GM23338 (cell line): ENCODE measurements around the gene CTNNA3. TPM values are rescaled to one million over a fixed set of nuclear protein-coding genes. Genes with fewer than 3 reads are reported as not detected.

Experiments
- ATAC-seq: fragments of 200-7000 bp; cut with Tn5 transposase; 3 replicates; pipeline ENCODE4 v1.9.1; 2020
- DNase-seq: peaks from one replicate; pipeline ENCODE4 v3.0.0-alpha.2; 2015; ENCODE audit warnings: low spot score
- H2AFZ ChIP-seq: fragments of 200-600 bp; sonication (generic); 2 replicates; pipeline ENCODE4 v1.8.0; 2016; ENCODE audit warnings: antibody characterized with exemption, mild to moderate bottlenecking, moderate library complexity
- H3F3A ChIP-seq: fragments of 200-600 bp; sonication (generic); replicated peaks from 2 replicates; pipeline ENCODE4 v1.8.0; 2017; ENCODE audit warnings: antibody characterized with exemption, mixed run types, low read depth
- H3K27ac ChIP-seq: fragments of 200-600 bp; sonication (generic); 2 replicates; pipeline ENCODE4 v1.6.1; 2016; ENCODE audit warnings: low read depth
- H3K27me3 ChIP-seq: fragments of 200-600 bp; sonication (generic); 2 replicates; pipeline ENCODE4 v1.8.0; 2016; ENCODE audit warnings: mild to moderate bottlenecking, mixed run types, moderate library complexity; ENCODE audit not compliant: insufficient read depth
- H3K36me3 ChIP-seq: fragments of 200-600 bp; sonication (generic); 2 replicates; pipeline ENCODE4 v1.8.0; 2016; ENCODE audit warnings: mild to moderate bottlenecking; ENCODE audit not compliant: insufficient read depth
- H3K4me1 ChIP-seq: fragments of 200-600 bp; sonication (generic); 2 replicates; pipeline ENCODE4 v1.8.0; 2016; ENCODE audit warnings: mild to moderate bottlenecking, moderate library complexity; ENCODE audit not compliant: insufficient read depth
- H3K4me2 ChIP-seq: fragments of 200-600 bp; sonication (generic); 2 replicates; pipeline ENCODE4 v1.7.1; 2017; ENCODE audit warnings: mixed run types
- H3K4me3 ChIP-seq: fragments of 200-600 bp; sonication (generic); 2 replicates; pipeline ENCODE4 v1.6.1; 2016; ENCODE audit warnings: mixed run types
- H3K79me2 ChIP-seq: fragments of 200-600 bp; sonication (generic); replicated peaks from 2 replicates; pipeline ENCODE4 v1.8.0; 2017; ENCODE audit warnings: mild to moderate bottlenecking; ENCODE audit not compliant: insufficient read depth
- H3K9me2 ChIP-seq: fragments of 200-600 bp; sonication (generic); 2 replicates; pipeline ENCODE4 v1.8.0; 2017; ENCODE audit not compliant: insufficient read depth
- H4K20me1 ChIP-seq: fragments of 200-600 bp; sonication (generic); replicated peaks from 2 replicates; pipeline ENCODE4 v1.8.0; 2017; ENCODE audit warnings: mild to moderate bottlenecking; ENCODE audit not compliant: insufficient read depth
- H3K27ac Mint-ChIP-seq: 2 replicates; pipeline ENCODE4 v1.8.0; 2020; ENCODE audit warnings: inconsistent platforms, mild to moderate bottlenecking, moderate library complexity, mixed read lengths
- H3K27me3 Mint-ChIP-seq: 3 replicates; pipeline ENCODE4 v1.8.0; 2022; ENCODE audit warnings: low read depth, mild to moderate bottlenecking, moderate library complexity, mixed read lengths, inconsistent platforms; ENCODE audit not compliant: insufficient read depth, poor library complexity
- H3K36me3 Mint-ChIP-seq: 3 replicates; pipeline ENCODE4 v1.8.0; 2021; ENCODE audit warnings: low read depth, mild to moderate bottlenecking, inconsistent platforms, moderate library complexity, mixed read lengths
- H3K4me1 Mint-ChIP-seq: 3 replicates; pipeline ENCODE4 v1.8.0; 2020; ENCODE audit warnings: mild to moderate bottlenecking, inconsistent platforms, mixed read lengths
- H3K4me3 Mint-ChIP-seq: 3 replicates; pipeline ENCODE4 v1.8.0; 2021; ENCODE audit warnings: moderate library complexity, mild to moderate bottlenecking, inconsistent platforms, mixed read lengths
- H3K9me3 Mint-ChIP-seq: 3 replicates; pipeline ENCODE4 v1.8.0; 2020; ENCODE audit warnings: moderate library complexity, mild to moderate bottlenecking, inconsistent platforms, mixed read lengths
- CREB1 ChIP-seq: fragments of 250-450 bp; sonication (Bioruptor Pico); IDR thresholded peaks from 2 replicates; pipeline ENCODE4 v1.5.0; 2020; ENCODE audit warnings: low read depth, mild to moderate bottlenecking, moderate library complexity
- CTCF ChIP-seq, 2 experiments: fragments of 200-600 bp in 1 of 2; sonication (generic) in 1 of 2; conservative IDR thresholded peaks; 2 replicates each; pipeline versions ENCODE4 v1.5.1 to v1.6.1; 2016 to 2017; ENCODE audit warnings: antibody characterized with exemption in 2 of 2, low read depth in 2 of 2, mild to moderate bottlenecking in 2 of 2, moderate library complexity in 1 of 2
- JUNB ChIP-seq: IDR thresholded peaks from one replicate; pipeline ENCODE4 v1.6.1; 2016; ENCODE audit warnings: antibody characterized with exemption; ENCODE audit not compliant: unreplicated experiment
- NANOG ChIP-seq: IDR thresholded peaks from 2 replicates; pipeline ENCODE4 v1.6.1; 2016; ENCODE audit warnings: antibody characterized with exemption, borderline replicate concordance
- POLR2AphosphoS5 ChIP-seq: IDR thresholded peaks from 2 replicates; pipeline ENCODE4 v1.6.1; 2016; ENCODE audit warnings: antibody characterized with exemption, low read depth
- REST ChIP-seq: IDR thresholded peaks from one replicate; pipeline ENCODE4 v1.6.1; 2018; ENCODE audit warnings: antibody characterized with exemption; ENCODE audit not compliant: unreplicated experiment
- STAT1 ChIP-seq: IDR thresholded peaks from one replicate; pipeline ENCODE4 v1.6.1; 2016; ENCODE audit warnings: antibody characterized with exemption; ENCODE audit not compliant: unreplicated experiment
- ZNF114 ChIP-seq: fragments of 250-450 bp; sonication (Bioruptor Pico); IDR thresholded peaks from 2 replicates; pipeline ENCODE4 v1.5.0; 2020; ENCODE audit warnings: mild to moderate bottlenecking, moderate library complexity
- ZNF462 ChIP-seq: fragments of 250-450 bp; sonication (Bioruptor Pico); IDR thresholded peaks from 2 replicates; pipeline ENCODE4 v1.5.0; 2020; ENCODE audit warnings: mild to moderate bottlenecking, moderate library complexity
- polyA plus RNA-seq: library from polyadenylated mRNA; unstranded; fragments of >200 nt; fragmentation: Nextera tagmentation; extraction: Ambion mirVana; gene quantifications from 2 replicates; pipeline ENCODE4 v1.2.1, GENCODE V29; 2016
- total RNA-seq: library from RNA; depleted of rRNA; stranded (reverse); fragments of >200 nt; shearing (Covaris generic); gene quantifications from 2 replicates; pipeline ENCODE4 v1.2.3, GENCODE V29; 2014

The CTNNA3 gene
- total and polyA plus RNA-seq, 2 experiments from 2014 or later = 0.71 to 3.3 TPM

GRCh38 chr10:66144016-66144415 lies 1552.0 kb downstream of the CTNNA3 start (continued):
- TF ChIP-seq ZNF462 (no peak), JUNB (no peak), CTCF (conservative IDR thresholded peaks at IDR 0.05; ENCODE audit: low read depth in 2 of 2) (no peak), STAT1 (no peak), ZNF114 (no peak), CREB1 (CRISPR knock-in tag) (no peak), POLR2AphosphoS5 (no peak)

- no peak overlapping the region for H3K27ac Mint-ChIP-seq
- ATAC-seq (no peak), DNase-seq (no peak)
- no peak overlapping the region for H3K4me3 ChIP-seq
- no peak overlapping the region for H3K4me3 Mint-ChIP-seq
- no peaks in the 10 kb centered on the region for H3F3A ChIP-seq
- no peaks in the 10 kb centered on the region for H3K27me3 ChIP-seq
- no peak overlapping the region for H2AFZ ChIP-seq
- no peak overlapping the region for H3K4me2 ChIP-seq
- no peaks in the 10 kb centered on the region for H3K9me3 Mint-ChIP-seq
- TF ChIP-seq STAT1 (no peak), NANOG (no peak), CTCF (conservative IDR thresholded peaks at IDR 0.05; ENCODE audit: low read depth in 2 of 2) (no peak), CREB1 (CRISPR knock-in tag) (no peak), REST (no peak)
- no peaks in the 10 kb centered on the region for H3K4me1 Mint-ChIP-seq
- H3K27ac ChIP-seq = no peak overlapping the region
- H3K27me3 Mint-ChIP-seq = no peaks in the 10 kb centered on the region
- no peaks in the 10 kb centered on the region for H3K36me3 Mint-ChIP-seq
- H4K20me1 ChIP-seq = no peaks in the 10 kb centered on the region
- H3K9me2 ChIP-seq = no peaks in the 10 kb centered on the region
- H3K36me3 ChIP-seq = no peaks in the 10 kb centered on the region
- H3K4me1 ChIP-seq = no peaks in the 10 kb centered on the region
- H3K79me2 ChIP-seq = no peaks in the 10 kb centered on the region
These were observed 1593.2 kb downstream of the CTNNA3 start for GRCh38 chr10:66102756-66103155.
